GM12878 (cell line): ENCODE data around the gene GPER1. TPM values are rescaled to one million over a fixed set of nuclear protein-coding genes. Genes with fewer than 3 reads are reported as not detected.

Experiments used
- ATAC-seq: fragments of 200-7000 bp; cut with Tn5 transposase; 3 replicates; pipeline ENCODE4 v1.9.1; 2020; ENCODE audit warnings: mild to moderate bottlenecking, moderate library complexity
- BruUV-seq: library from RNA; stranded (reverse); fragments of 400-500 nt; replicated peaks from 2 replicates; lab custom pipeline; 2021; lab: Mats Ljungman, UMichigan
- CTCF ChIA-PET: fragments of 300-600 bp; sonication (Branson Sonifier 250); formaldehyde crosslinking; extraction: SDS; loops from one replicate; lab custom pipeline; 2021; ENCODE audit warnings: inconsistent platforms; lab: Yijun Ruan, JAX
- POLR2A ChIA-PET: fragments of 350-600 bp; formaldehyde crosslinking; extraction: SDS; loops from one replicate; lab custom pipeline; 2021; ENCODE audit warnings: inconsistent platforms; lab: Charles Lee
- RAD21 ChIA-PET: fragments of 300-600 bp; sonication (Branson Sonifier 250); formaldehyde crosslinking; loops from one replicate; lab custom pipeline; 2023; ENCODE audit warnings: antibody characterized with exemption; ENCODE audit not compliant: unreplicated experiment; lab: Charles Lee
- SMC1A ChIA-PET: fragments of 300-600 bp; sonication (Branson Sonifier 250); formaldehyde crosslinking; loops from one replicate; lab custom pipeline; 2023; ENCODE audit not compliant: unreplicated experiment, uncharacterized antibody; lab: Charles Lee
- DNase-seq: peaks from one replicate; pipeline ENCODE4 v3.0.0-alpha.2; 2011; ENCODE audit warnings: low read depth, low spot score
- FAIRE-seq: peaks from 3 replicates; lab custom pipeline; 2011; peaks lifted over from hg19 to GRCh38; lab: Jason Lieb, UNC
- H2AFZ ChIP-seq: 2 replicates; pipeline ENCODE4 v1.6.0; 2011; ENCODE audit warnings: low read depth, low read length, control low read depth; ENCODE audit not compliant: control insufficient read depth
- H3K27ac ChIP-seq: 2 replicates; pipeline ENCODE4 v1.5.1; 2011; ENCODE audit warnings: control low read depth; ENCODE audit not compliant: control insufficient read depth, insufficient read depth
- H3K27me3 ChIP-seq, 2 experiments: replicated peaks in 1 of 2; 2 replicates each; pipeline versions ENCODE4 v1.6.0 to v1.6.1; 2011; ENCODE audit warnings: low read length in 1 of 2; ENCODE audit not compliant: control insufficient read depth in 2 of 2, insufficient read depth in 2 of 2
- H3K36me3 ChIP-seq, 2 experiments: 2 replicates each; pipeline ENCODE4 v1.5.1; 2011; ENCODE audit warnings: low read length in 1 of 2; ENCODE audit not compliant: control insufficient read depth in 2 of 2, insufficient read depth in 2 of 2
- H3K4me1 ChIP-seq: 2 replicates; pipeline ENCODE4 v1.6.1; 2011; ENCODE audit warnings: mild to moderate bottlenecking, low read length, moderate library complexity, mixed read lengths; ENCODE audit not compliant: control insufficient read depth, insufficient read depth
- H3K4me2 ChIP-seq: 2 replicates; pipeline ENCODE4 v1.6.0; 2011; ENCODE audit warnings: control low read depth; ENCODE audit not compliant: control insufficient read depth, insufficient read depth
- H3K4me3 ChIP-seq: fragments of 200-600 bp; sonication (generic); 2 replicates; pipeline ENCODE4 v1.5.1; 2016
- H3K79me2 ChIP-seq: 2 replicates; pipeline ENCODE4 v1.6.0; 2011; ENCODE audit warnings: low read length; ENCODE audit not compliant: control insufficient read depth, insufficient read depth
- H3K9ac ChIP-seq: 2 replicates; pipeline ENCODE4 v1.8.0; 2011; ENCODE audit warnings: low read length, control low read depth, mixed read lengths; ENCODE audit not compliant: control insufficient read depth, insufficient read depth
- H3K9me3 ChIP-seq: replicated peaks from 3 replicates; pipeline ENCODE4 v1.5.1; 2011; ENCODE audit warnings: mild to moderate bottlenecking, low read length; ENCODE audit not compliant: control insufficient read depth, insufficient read depth
- H4K20me1 ChIP-seq: 2 replicates; pipeline ENCODE4 v1.6.0; 2011; ENCODE audit not compliant: control insufficient read depth, insufficient read depth
- ATF2 ChIP-seq: IDR thresholded peaks from 2 replicates; pipeline ENCODE4 v1.6.1; 2012; ENCODE audit warnings: low read length, inconsistent platforms
- BHLHE40 ChIP-seq, 2 experiments: fragments of 450-650 bp in 1 of 2; IDR thresholded peaks; 2 replicates each; pipeline ENCODE4 v1.6.1; 2011 to 2017; ENCODE audit warnings: low read depth in 2 of 2, borderline replicate concordance in 1 of 2, improper control_type of control experiment in 1 of 2, low read length in 1 of 2, mild to moderate bottlenecking in 1 of 2
- CBX3 ChIP-seq: fragments of 200-600 bp; sonication (generic); IDR thresholded peaks from 2 replicates; pipeline ENCODE4 v1.6.1; 2016; ENCODE audit warnings: low read depth, borderline replicate concordance
- CBX5 ChIP-seq: sonication (generic); IDR thresholded peaks from 2 replicates; pipeline ENCODE4 v1.6.1; 2016; ENCODE audit warnings: low read depth, moderate library complexity, mild to moderate bottlenecking, inconsistent platforms
- CREM ChIP-seq: IDR thresholded peaks from 2 replicates; pipeline ENCODE4 v1.6.1; 2014; ENCODE audit warnings: antibody characterized with exemption, low read depth
- DPF2 ChIP-seq: fragments of 450-650 bp; IDR thresholded peaks from 2 replicates; pipeline ENCODE4 v1.6.1; 2017; ENCODE audit warnings: mild to moderate bottlenecking
- FOXK2 ChIP-seq: fragments of 450-650 bp; IDR thresholded peaks from 2 replicates; pipeline ENCODE4 v1.6.1; 2017; ENCODE audit warnings: mild to moderate bottlenecking, moderate library complexity
- HCFC1 ChIP-seq: fragments of 150-350 bp; IDR thresholded peaks from 2 replicates; pipeline ENCODE4 v1.6.1; 2014; ENCODE audit warnings: low read length
- MEF2A ChIP-seq: IDR thresholded peaks from 2 replicates; pipeline ENCODE4 v1.6.1; 2011; ENCODE audit warnings: low read depth, mild to moderate bottlenecking, low read length, moderate library complexity; ENCODE audit not compliant: insufficient read depth
- MTA3 ChIP-seq: IDR thresholded peaks from 2 replicates; pipeline ENCODE4 v1.6.1; 2012; ENCODE audit warnings: low read length, inconsistent platforms, borderline replicate concordance
- NFXL1 ChIP-seq: fragments of 450-650 bp; IDR thresholded peaks from 2 replicates; pipeline ENCODE4 v1.6.1; 2017; ENCODE audit warnings: antibody characterized with exemption, mild to moderate bottlenecking, borderline replicate concordance
- NR2C2 ChIP-seq: IDR thresholded peaks from 2 replicates; pipeline ENCODE4 v1.6.1; 2011; ENCODE audit warnings: borderline replicate concordance, low read depth; ENCODE audit not compliant: control insufficient read depth, insufficient read length
- SRF ChIP-seq, 2 experiments: IDR thresholded peaks; 2 replicates each; pipeline ENCODE4 v1.6.1; 2011; ENCODE audit warnings: low read depth in 2 of 2, low read length in 2 of 2, mild to moderate bottlenecking in 1 of 2, moderate library complexity in 1 of 2
- TAF1 ChIP-seq: IDR thresholded peaks from 2 replicates; pipeline ENCODE4 v1.6.1; 2011; ENCODE audit warnings: mild to moderate bottlenecking, low read depth, low read length, borderline replicate concordance
- TCF7 ChIP-seq: IDR thresholded peaks from 2 replicates; pipeline ENCODE4 v1.6.1; 2014; ENCODE audit warnings: antibody characterized with exemption, borderline replicate concordance
- WGBS: methylation state at CpG from one replicate; pipeline ENCODE4 v1.1.6; 2016; ENCODE audit warnings: low lambda C conversion rate; ENCODE audit not compliant: insufficient replicate concordance, insufficient coverage; ENCODE audit errors: missing lambda C conversion rate; 5-methylcytosine and 5-hydroxymethylcytosine counted together
- in situ Hi-C: fragments of 300-500 bp; cut with MboI; formaldehyde crosslinking; loops from 9 replicates; pipeline ENCODE4 v1.14.3; 2018; ENCODE audit warnings: mixed read lengths
- intact Hi-C: fragments of 100-400 bp; cut with micrococcal nuclease; formaldehyde crosslinking; loops from one replicate; pipeline ENCODE4 v1.14.2; 2022; ENCODE audit not compliant: unreplicated experiment
- polyA plus RNA-seq, 11 experiments: library from polyadenylated mRNA; depleted of rRNA in 4 of 11; unstranded in 6 of 11; stranded (reverse) in 5 of 11; fragments of >200 nt; fragmentation: Nextera tagmentation in 4 of 11; fragmentation: Illumina TruSeq in 1 of 11; extraction: Ambion mirVana in 4 of 11; extraction: Trizol in 1 of 11; gene quantifications; 1 replicate in 1 of 11; 2 replicates in 10 of 11; pipeline versions ENCODE4 v1.2.1 to v1.2.3, GENCODE V29; 2011 to 2016; ENCODE audit warnings: inconsistent platforms in 2 of 11, missing spikeins in 2 of 11, low read depth in 1 of 11
- total RNA-seq, 4 experiments: library from RNA; depleted of rRNA in 3 of 4; stranded (reverse); fragments of >200 nt in 3 of 4; fragmentation: Illumina TruSeq in 1 of 4; extraction: Trizol in 1 of 4; gene quantifications; 2 replicates each; pipeline versions ENCODE4 v1.2.1 to v1.2.3, GENCODE V29; 2013 to 2021
- TF ChIP-seq, protein P1 (sequence below): IDR thresholded peaks from 2 replicates; pipeline ENCODE4 v1.6.1; 2011; ENCODE audit warnings: mild to moderate bottlenecking, low read depth, low read length, moderate library complexity; ENCODE audit not compliant: insufficient replicate concordance
- TF ChIP-seq, protein P2 (sequence below): fragments of 150-350 bp; IDR thresholded peaks from 2 replicates; pipeline ENCODE4 v1.6.1; 2016; ENCODE audit warnings: low read depth, low read length

Gene GPER1
- total and polyA plus RNA-seq, 10 of the 15 experiments (the other 5 are each of a cell fraction or from before 2014, with no cell fraction given) = 0.03 to 6.5 (median 2.6) TPM

DNA sequence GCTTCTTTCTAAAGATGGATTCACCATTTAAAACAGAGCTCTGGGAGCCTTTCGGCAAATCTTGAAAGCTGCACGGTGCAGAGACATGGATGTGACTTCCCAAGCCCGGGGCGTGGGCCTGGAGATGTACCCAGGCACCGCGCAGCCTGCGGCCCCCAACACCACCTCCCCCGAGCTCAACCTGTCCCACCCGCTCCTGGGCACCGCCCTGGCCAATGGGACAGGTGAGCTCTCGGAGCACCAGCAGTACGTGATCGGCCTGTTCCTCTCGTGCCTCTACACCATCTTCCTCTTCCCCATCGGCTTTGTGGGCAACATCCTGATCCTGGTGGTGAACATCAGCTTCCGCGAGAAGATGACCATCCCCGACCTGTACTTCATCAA, 3.7 kb downstream of the GPER1 start:
- H3K27ac ChIP-seq = no peak overlapping the region
- ChIA-PET SMC1A (interaction anchor here (1.5 kb wide), 1 partner anchor 11 kb away, joined by 5 read pairs; no protein-coding TSS in a partner anchor), POLR2A (no interaction called here)
- no peaks in the 10 kb centered on the region for H3K27me3 ChIP-seq
- TF ChIP-seq MTA3 (no peak), HCFC1 (no peak), NFXL1 (no peak), CBX3 (no peak), NR2C2 (no peak), FOXK2 (no peak), CREM (no peak), CBX5 (no peak), BHLHE40 (IDR thresholded peaks at IDR 0.05; ENCODE audit: borderline replicate concordance in 1 of 2, low read depth in 2 of 2, low read length in 1 of 2) (no peak), MEF2A (no peak), TAF1 (no peak), ATF2 (no peak), SRF (IDR thresholded peaks at IDR 0.05; ENCODE audit: low read depth in 2 of 2, low read length in 2 of 2) (no peak), TCF7 (no peak), DPF2 (no peak)
- TF ChIP-seq, protein P1, sequence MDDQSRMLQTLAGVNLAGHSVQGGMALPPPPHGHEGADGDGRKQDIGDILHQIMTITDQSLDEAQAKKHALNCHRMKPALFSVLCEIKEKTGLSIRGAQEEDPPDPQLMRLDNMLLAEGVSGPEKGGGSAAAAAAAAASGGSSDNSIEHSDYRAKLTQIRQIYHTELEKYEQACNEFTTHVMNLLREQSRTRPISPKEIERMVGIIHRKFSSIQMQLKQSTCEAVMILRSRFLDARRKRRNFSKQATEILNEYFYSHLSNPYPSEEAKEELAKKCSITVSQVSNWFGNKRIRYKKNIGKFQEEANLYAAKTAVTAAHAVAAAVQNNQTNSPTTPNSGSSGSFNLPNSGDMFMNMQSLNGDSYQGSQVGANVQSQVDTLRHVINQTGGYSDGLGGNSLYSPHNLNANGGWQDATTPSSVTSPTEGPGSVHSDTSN = no peak
- TF ChIP-seq, protein P2, sequence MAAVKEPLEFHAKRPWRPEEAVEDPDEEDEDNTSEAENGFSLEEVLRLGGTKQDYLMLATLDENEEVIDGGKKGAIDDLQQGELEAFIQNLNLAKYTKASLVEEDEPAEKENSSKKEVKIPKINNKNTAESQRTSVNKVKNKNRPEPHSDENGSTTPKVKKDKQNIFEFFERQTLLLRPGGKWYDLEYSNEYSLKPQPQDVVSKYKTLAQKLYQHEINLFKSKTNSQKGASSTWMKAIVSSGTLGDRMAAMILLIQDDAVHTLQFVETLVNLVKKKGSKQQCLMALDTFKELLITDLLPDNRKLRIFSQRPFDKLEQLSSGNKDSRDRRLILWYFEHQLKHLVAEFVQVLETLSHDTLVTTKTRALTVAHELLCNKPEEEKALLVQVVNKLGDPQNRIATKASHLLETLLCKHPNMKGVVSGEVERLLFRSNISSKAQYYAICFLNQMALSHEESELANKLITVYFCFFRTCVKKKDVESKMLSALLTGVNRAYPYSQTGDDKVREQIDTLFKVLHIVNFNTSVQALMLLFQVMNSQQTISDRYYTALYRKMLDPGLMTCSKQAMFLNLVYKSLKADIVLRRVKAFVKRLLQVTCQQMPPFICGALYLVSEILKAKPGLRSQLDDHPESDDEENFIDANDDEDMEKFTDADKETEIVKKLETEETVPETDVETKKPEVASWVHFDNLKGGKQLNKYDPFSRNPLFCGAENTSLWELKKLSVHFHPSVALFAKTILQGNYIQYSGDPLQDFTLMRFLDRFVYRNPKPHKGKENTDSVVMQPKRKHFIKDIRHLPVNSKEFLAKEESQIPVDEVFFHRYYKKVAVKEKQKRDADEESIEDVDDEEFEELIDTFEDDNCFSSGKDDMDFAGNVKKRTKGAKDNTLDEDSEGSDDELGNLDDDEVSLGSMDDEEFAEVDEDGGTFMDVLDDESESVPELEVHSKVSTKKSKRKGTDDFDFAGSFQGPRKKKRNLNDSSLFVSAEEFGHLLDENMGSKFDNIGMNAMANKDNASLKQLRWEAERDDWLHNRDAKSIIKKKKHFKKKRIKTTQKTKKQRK = no peak
- TF ChIP-seq, all 136 proteins: peak for 0
- no TSS peak for BruUV-seq
- ATAC-seq (no peak), DNase-seq (no peak), FAIRE-seq (no peak)
- intact Hi-C loops = no loop called here
- Histone ChIP-seq H4K20me1 (no peaks in the 10 kb centered on the region), H3K4me2 (no peak overlapping the region), H3K4me1 (peaks cover 7% of the 10 kb centered on the region), H3K9ac (no peak overlapping the region), H3K79me2 (peaks cover 3% of the 10 kb centered on the region), H3K36me3 (peaks cover 0 to 8% of the 10 kb centered on the region in 2 experiments; a peak in 2 of 4 replicates), H3K9me3 (no peaks in the 10 kb centered on the region; the same call in 2 of the 3 replicates), H2AFZ (no peak overlapping the region), H3K4me3 (no peak overlapping the region)
- RAD21 ChIA-PET = interaction anchor here (0.8 kb wide), 1 partner anchor 12 kb away, joined by 4 read pairs; no protein-coding TSS in a partner anchor
- WGBS = 97% methylated on average over 17 of the region's 18 CpGs
- in situ Hi-C loops = no loop called here
- CTCF ChIA-PET = interaction anchor here (1.5 kb wide), 2 partner anchors 8 to 84 kb away, joined by 4 to 6 read pairs; no protein-coding TSS in a partner anchor
